Activated CD4-positive, CD25-positive, alpha-beta regulatory T cell treated with anti-CD3 and anti-CD28 coated beads, Interleukin-2, amount 50 U/mL, for 24 hours (primary cell): ENCODE measurements around the gene HIVEP3.
A peak's percentile ranks its signal among the peaks of the same experiment; 100 is the strongest.

Experiments used
- ATAC-seq, 2 donors: fragments of 150-1000 bp; cut with Tn5 transposase; one replicate each; pipeline ENCODE4 v1.10.0; 2021; ENCODE audit warnings: mild to moderate bottlenecking in 1 of 2, moderate library complexity in 1 of 2

The HIVEP3 gene

GRCh38 chr1:41662061-41662764, 256.5 kb downstream of the HIVEP3 start:
- ATAC-seq: peak; percentile 87

- ATAC-seq: peak; percentile 1 to 8
Observed at GRCh38 chr1:41661428-41662060, 257.2 kb downstream of the HIVEP3 start.

GRCh38 chr1:41660570-41661427, 257.9 kb downstream of the HIVEP3 start:
- ATAC-seq: no peak

- no peak for ATAC-seq
Observed at GRCh38 chr1:41659903-41660302, 258.8 kb downstream of the HIVEP3 start.

GRCh38 chr1:41659159-41659495, 259.6 kb downstream of the HIVEP3 start:
- ATAC-seq: no peak

- no peak for ATAC-seq
Observed at GRCh38 chr1:41658431-41659158, 260.1 kb downstream of the HIVEP3 start.

GRCh38 chr1:41657679-41658295, 260.9 kb downstream of the HIVEP3 start:
- no peak for ATAC-seq

- ATAC-seq: no peak
Observed at GRCh38 chr1:41656825-41657500, 261.8 kb downstream of the HIVEP3 start.

GRCh38 chr1:41656068-41656467, 262.7 kb downstream of the HIVEP3 start:
- peak in 1 of 2 donors; percentile 18 for ATAC-seq

- ATAC-seq: no peak
Observed at GRCh38 chr1:41655632-41656031, 263.1 kb downstream of the HIVEP3 start.

GRCh38 chr1:41653574-41653973, 265.1 kb downstream of the HIVEP3 start:
- no peak for ATAC-seq

- no peak for ATAC-seq
Observed at GRCh38 chr1:41652384-41653265, 266.1 kb downstream of the HIVEP3 start.

GRCh38 chr1:41650028-41650880, 268.5 kb downstream of the HIVEP3 start:
- peak; percentile 48 to 59 for ATAC-seq

- ATAC-seq: no peak
Observed at GRCh38 chr1:41649396-41650027, 269.2 kb downstream of the HIVEP3 start.

GRCh38 chr1:41648844-41649243, 269.9 kb downstream of the HIVEP3 start:
- no peak for ATAC-seq

- no peak for ATAC-seq
Observed at GRCh38 chr1:41648230-41648629, 270.5 kb downstream of the HIVEP3 start.

- ATAC-seq: no peak
Observed at GRCh38 chr1:41647221-41648135, 271.2 kb downstream of the HIVEP3 start.

- no peak for ATAC-seq
Observed at GRCh38 chr1:41646186-41646585, 272.5 kb downstream of the HIVEP3 start.
